Liver (tissue), 9 donors: Measurements from ENCODE around the gene AATK. TPM values are rescaled to one million over a fixed set of nuclear protein-coding genes. Genes with fewer than 3 reads are reported as not detected.

Experiments
- DNase-seq: peaks from one replicate; pipeline ENCODE4 v3.0.0-alpha.2; 2017; ENCODE audit warnings: low spot score
- H3K27ac ChIP-seq, 2 donors: one replicate each; pipeline ENCODE4 v1.7.0; 2013; ENCODE audit warnings: inconsistent platforms in 2 of 2, low read length in 2 of 2, control low read depth in 1 of 2, low read depth in 1 of 2, mild to moderate bottlenecking in 1 of 2
- H3K27me3 ChIP-seq, 4 donors: one replicate each; pipeline versions ENCODE4 v1.6.1 to v1.7.0; 2013; ENCODE audit warnings: low read length in 3 of 4, inconsistent platforms in 1 of 4, mild to moderate bottlenecking in 1 of 4, moderate library complexity in 1 of 4; ENCODE audit not compliant: control insufficient read depth in 4 of 4, insufficient read depth in 4 of 4
- H3K36me3 ChIP-seq, 4 donors: one replicate each; pipeline versions ENCODE4 v1.6.1 to v1.7.0; 2013; ENCODE audit warnings: low read length in 3 of 4, mild to moderate bottlenecking in 3 of 4, low read depth in 1 of 4, moderate library complexity in 1 of 4; ENCODE audit not compliant: control insufficient read depth in 4 of 4, insufficient read depth in 3 of 4
- H3K4me1 ChIP-seq, 4 donors: one replicate each; pipeline versions ENCODE4 v1.6.1 to v1.7.0; 2013; ENCODE audit warnings: low read length in 3 of 4, mild to moderate bottlenecking in 3 of 4, moderate library complexity in 1 of 4; ENCODE audit not compliant: control insufficient read depth in 4 of 4, insufficient read depth in 4 of 4
- H3K4me3 ChIP-seq, 3 donors: one replicate each; pipeline versions ENCODE4 v1.6.1 to v1.7.0; 2013; ENCODE audit warnings: low read length in 3 of 3, control low read depth in 1 of 3, low read depth in 1 of 3, mild to moderate bottlenecking in 1 of 3
- H3K9ac ChIP-seq, 2 donors: one replicate each; pipeline ENCODE4 v1.7.0; 2013; ENCODE audit warnings: low read length in 2 of 2, mild to moderate bottlenecking in 2 of 2, moderate library complexity in 2 of 2, control low read depth in 1 of 2, low read depth in 1 of 2
- H3K9me3 ChIP-seq, 4 donors: one replicate each; pipeline versions ENCODE4 v1.6.1 to v1.7.0; 2013; ENCODE audit warnings: low read length in 3 of 4; ENCODE audit not compliant: control insufficient read depth in 4 of 4
- FOXA1 ChIP-seq: IDR thresholded peaks from 2 replicates; pipeline ENCODE4 v1.6.1; 2016; ENCODE audit warnings: antibody characterized with exemption
- FOXA2 ChIP-seq: IDR thresholded peaks from 2 replicates; pipeline ENCODE4 v1.6.1; 2016; ENCODE audit warnings: antibody characterized with exemption
- GABPA ChIP-seq, 2 donors: IDR thresholded peaks in 1 of 2; conservative IDR thresholded peaks in 1 of 2; 2 replicates each; pipeline ENCODE4 v1.6.1; 2016; ENCODE audit warnings: antibody characterized with exemption in 2 of 2, mild to moderate bottlenecking in 1 of 2, moderate library complexity in 1 of 2
- HNF4A ChIP-seq, 2 donors: conservative IDR thresholded peaks; 2 replicates each; pipeline ENCODE4 v1.6.1; 2016; ENCODE audit warnings: antibody characterized with exemption in 2 of 2, mild to moderate bottlenecking in 2 of 2
- HNF4G ChIP-seq: IDR thresholded peaks from 2 replicates; pipeline ENCODE4 v1.6.1; 2016; ENCODE audit warnings: antibody characterized with exemption
- JUND ChIP-seq, 2 donors: IDR thresholded peaks; 2 replicates each; pipeline ENCODE4 v1.6.1; 2016; ENCODE audit warnings: antibody characterized with exemption in 2 of 2
- NR2F2 ChIP-seq: IDR thresholded peaks from 2 replicates; pipeline ENCODE4 v1.6.1; 2016; ENCODE audit warnings: antibody characterized with exemption
- RAD21 ChIP-seq, 2 donors: IDR thresholded peaks; 2 replicates each; pipeline ENCODE4 v1.6.1; 2016; ENCODE audit warnings: antibody characterized with exemption in 2 of 2, mild to moderate bottlenecking in 2 of 2
- RXRA ChIP-seq, 2 donors: IDR thresholded peaks; 2 replicates each; pipeline ENCODE4 v1.6.1; 2017 to 2018; ENCODE audit warnings: antibody characterized with exemption in 2 of 2, mild to moderate bottlenecking in 1 of 2
- SP1 ChIP-seq: IDR thresholded peaks from 2 replicates; pipeline ENCODE4 v1.6.1; 2018; ENCODE audit warnings: antibody characterized with exemption, mild to moderate bottlenecking
- TAF1 ChIP-seq: conservative IDR thresholded peaks from 2 replicates; pipeline ENCODE4 v1.6.1; 2016; ENCODE audit warnings: antibody characterized with exemption, mild to moderate bottlenecking
- YY1 ChIP-seq: IDR thresholded peaks from 2 replicates; pipeline ENCODE4 v1.6.1; 2016; ENCODE audit warnings: antibody characterized with exemption, mild to moderate bottlenecking
- WGBS: extraction: QIAGEN DNeasy Blood & Tissue Kit; methylation state at CpG from one replicate; pipeline ENCODE4 v1.1.7; 2013; 5-methylcytosine and 5-hydroxymethylcytosine counted together
- polyA plus RNA-seq, 2 donors: library from polyadenylated mRNA; stranded (reverse) in 1 of 2; unstranded in 1 of 2; fragments of 200-250 nt in 1 of 2; fragments of >200 nt in 1 of 2; fragmentation: Nextera tagmentation in 1 of 2; extraction: Ambion mirVana in 1 of 2; gene quantifications; one replicate each; pipeline versions ENCODE4 v1.2.1 to v1.2.3, GENCODE V29; 2013 to 2015
- total RNA-seq, 2 donors: library from RNA; depleted of rRNA; stranded (reverse); fragments of >200 nt; gene quantifications; one replicate each; pipeline ENCODE4 v1.2.3, GENCODE V29; 2014
- TF ChIP-seq, protein P1 (sequence below): IDR thresholded peaks from 2 replicates; pipeline ENCODE4 v1.6.1; 2016; ENCODE audit warnings: antibody characterized with exemption
- TF ChIP-seq, protein P2 (sequence below): IDR thresholded peaks from 2 replicates; pipeline ENCODE4 v1.6.1; 2016; ENCODE audit warnings: antibody characterized with exemption
- TF ChIP-seq, protein P3 (sequence below): IDR thresholded peaks from 2 replicates; pipeline ENCODE4 v1.6.1; 2016; ENCODE audit warnings: antibody characterized with exemption
- TF ChIP-seq, protein P4 (sequence below): IDR thresholded peaks from 2 replicates; pipeline ENCODE4 v1.6.1; 2016; ENCODE audit warnings: antibody characterized with exemption, mild to moderate bottlenecking
- TF ChIP-seq, protein P5 (sequence below): fragments of 150-350 bp; IDR thresholded peaks from 2 replicates; pipeline ENCODE4 v1.5.1; 2017; ENCODE audit warnings: improper control_type of control experiment, low read depth, low read length; ENCODE audit not compliant: missing input control
- donor health status: healthy.
- donor health status: healthy.
- donor health status: healthy.
- donor health status: healthy.
- donor health status: healthy.

The AATK gene
- total and polyA plus RNA-seq, 4 donors = 0.24 to 2.3 (median 0.62) TPM

DNA sequence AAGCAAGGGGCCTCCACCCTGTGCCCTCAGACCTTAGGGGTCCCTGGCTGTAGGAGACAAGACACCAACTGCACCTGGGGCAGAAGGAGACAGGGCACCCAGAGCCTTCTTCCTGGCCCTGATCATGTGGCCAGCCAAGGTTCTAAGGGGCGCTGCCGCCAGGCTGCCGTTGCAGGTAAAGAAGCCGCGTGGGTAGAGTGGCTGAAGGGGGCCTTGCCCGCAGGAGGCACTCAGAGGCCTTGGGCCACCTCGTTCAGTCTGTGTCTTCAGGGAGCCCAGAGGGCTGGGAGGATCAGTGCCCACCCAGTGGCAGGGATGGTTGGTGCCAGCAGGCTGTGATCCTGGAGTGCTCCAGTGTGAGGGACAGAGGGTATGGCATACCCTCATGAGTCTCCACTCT is 1.6 kb upstream of the AATK start:
- WGBS = 96% methylated on average over 7 of the region's 7 CpGs
- DNase-seq = no peak

DNA sequence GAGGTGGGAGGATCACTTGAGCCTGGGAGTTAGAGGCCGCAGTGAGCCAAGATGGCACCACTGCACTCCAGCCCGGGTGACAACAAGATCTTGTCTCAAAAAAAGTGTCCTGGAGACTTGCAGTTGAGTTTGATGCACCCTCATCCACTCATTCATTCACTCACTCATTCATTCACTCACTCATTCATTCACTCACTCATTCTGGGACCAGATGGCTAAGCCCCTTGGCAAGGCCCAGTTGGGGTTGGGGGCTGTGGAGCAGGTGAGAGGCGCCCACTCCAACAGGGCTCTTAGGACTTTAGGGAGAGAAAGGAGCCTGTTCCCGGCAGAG is 1.1 kb upstream of the AATK start:
- TF ChIP-seq GABPA (IDR thresholded peaks at IDR 0.05 in 1 of 2, conservative IDR thresholded peaks at IDR 0.05 in 1 of 2) = no peak
- TF ChIP-seq, protein P1, sequence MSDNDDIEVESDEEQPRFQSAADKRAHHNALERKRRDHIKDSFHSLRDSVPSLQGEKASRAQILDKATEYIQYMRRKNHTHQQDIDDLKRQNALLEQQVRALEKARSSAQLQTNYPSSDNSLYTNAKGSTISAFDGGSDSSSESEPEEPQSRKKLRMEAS = no peak
- no peak for TF ChIP-seq HNF4A (conservative IDR thresholded peaks at IDR 0.05)
- TF ChIP-seq, protein P2, sequence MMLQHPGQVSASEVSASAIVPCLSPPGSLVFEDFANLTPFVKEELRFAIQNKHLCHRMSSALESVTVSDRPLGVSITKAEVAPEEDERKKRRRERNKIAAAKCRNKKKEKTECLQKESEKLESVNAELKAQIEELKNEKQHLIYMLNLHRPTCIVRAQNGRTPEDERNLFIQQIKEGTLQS = no peak
- TF ChIP-seq NR2F2 = no peak
- TF ChIP-seq HNF4G = no peak
- TF ChIP-seq FOXA2 = no peak
- no peak for TF ChIP-seq JUND (IDR thresholded peaks at IDR 0.05)
- TF ChIP-seq SP1 = no peak
- TF ChIP-seq, protein P3, sequence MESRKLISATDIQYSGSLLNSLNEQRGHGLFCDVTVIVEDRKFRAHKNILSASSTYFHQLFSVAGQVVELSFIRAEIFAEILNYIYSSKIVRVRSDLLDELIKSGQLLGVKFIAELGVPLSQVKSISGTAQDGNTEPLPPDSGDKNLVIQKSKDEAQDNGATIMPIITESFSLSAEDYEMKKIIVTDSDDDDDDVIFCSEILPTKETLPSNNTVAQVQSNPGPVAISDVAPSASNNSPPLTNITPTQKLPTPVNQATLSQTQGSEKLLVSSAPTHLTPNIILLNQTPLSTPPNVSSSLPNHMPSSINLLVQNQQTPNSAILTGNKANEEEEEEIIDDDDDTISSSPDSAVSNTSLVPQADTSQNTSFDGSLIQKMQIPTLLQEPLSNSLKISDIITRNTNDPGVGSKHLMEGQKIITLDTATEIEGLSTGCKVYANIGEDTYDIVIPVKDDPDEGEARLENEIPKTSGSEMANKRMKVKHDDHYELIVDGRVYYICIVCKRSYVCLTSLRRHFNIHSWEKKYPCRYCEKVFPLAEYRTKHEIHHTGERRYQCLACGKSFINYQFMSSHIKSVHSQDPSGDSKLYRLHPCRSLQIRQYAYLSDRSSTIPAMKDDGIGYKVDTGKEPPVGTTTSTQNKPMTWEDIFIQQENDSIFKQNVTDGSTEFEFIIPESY = no peak
- TF ChIP-seq, protein P4, sequence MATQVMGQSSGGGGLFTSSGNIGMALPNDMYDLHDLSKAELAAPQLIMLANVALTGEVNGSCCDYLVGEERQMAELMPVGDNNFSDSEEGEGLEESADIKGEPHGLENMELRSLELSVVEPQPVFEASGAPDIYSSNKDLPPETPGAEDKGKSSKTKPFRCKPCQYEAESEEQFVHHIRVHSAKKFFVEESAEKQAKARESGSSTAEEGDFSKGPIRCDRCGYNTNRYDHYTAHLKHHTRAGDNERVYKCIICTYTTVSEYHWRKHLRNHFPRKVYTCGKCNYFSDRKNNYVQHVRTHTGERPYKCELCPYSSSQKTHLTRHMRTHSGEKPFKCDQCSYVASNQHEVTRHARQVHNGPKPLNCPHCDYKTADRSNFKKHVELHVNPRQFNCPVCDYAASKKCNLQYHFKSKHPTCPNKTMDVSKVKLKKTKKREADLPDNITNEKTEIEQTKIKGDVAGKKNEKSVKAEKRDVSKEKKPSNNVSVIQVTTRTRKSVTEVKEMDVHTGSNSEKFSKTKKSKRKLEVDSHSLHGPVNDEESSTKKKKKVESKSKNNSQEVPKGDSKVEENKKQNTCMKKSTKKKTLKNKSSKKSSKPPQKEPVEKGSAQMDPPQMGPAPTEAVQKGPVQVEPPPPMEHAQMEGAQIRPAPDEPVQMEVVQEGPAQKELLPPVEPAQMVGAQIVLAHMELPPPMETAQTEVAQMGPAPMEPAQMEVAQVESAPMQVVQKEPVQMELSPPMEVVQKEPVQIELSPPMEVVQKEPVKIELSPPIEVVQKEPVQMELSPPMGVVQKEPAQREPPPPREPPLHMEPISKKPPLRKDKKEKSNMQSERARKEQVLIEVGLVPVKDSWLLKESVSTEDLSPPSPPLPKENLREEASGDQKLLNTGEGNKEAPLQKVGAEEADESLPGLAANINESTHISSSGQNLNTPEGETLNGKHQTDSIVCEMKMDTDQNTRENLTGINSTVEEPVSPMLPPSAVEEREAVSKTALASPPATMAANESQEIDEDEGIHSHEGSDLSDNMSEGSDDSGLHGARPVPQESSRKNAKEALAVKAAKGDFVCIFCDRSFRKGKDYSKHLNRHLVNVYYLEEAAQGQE = no peak
- Histone ChIP-seq H3K9ac (no peak overlapping the region), H3K36me3 (no peaks in the 10 kb centered on the region), H3K9me3 (no peaks in the 10 kb centered on the region), H3K4me3 (no peak overlapping the region), H3K4me1 (peaks cover 0 to 10% (median 2%) of the 10 kb centered on the region in 4 donors), H3K27me3 (no peaks in the 10 kb centered on the region), H3K27ac (no peak overlapping the region)
- DNase-seq = no peak
- WGBS = 98% methylated on average over 4 of the region's 4 CpGs

More for the DNA sequence above, 1.6 kb upstream of the AATK start:
- Histone ChIP-seq H3K9ac (no peak overlapping the region), H3K27me3 (no peaks in the 10 kb centered on the region), H3K4me1 (peaks cover 0 to 10% (median 2%) of the 10 kb centered on the region in 4 donors), H3K27ac (no peak overlapping the region), H3K36me3 (no peaks in the 10 kb centered on the region), H3K4me3 (no peak overlapping the region), H3K9me3 (no peaks in the 10 kb centered on the region)
- TF ChIP-seq RXRA (IDR thresholded peaks at IDR 0.05) (no peak), RAD21 (IDR thresholded peaks at IDR 0.05) (no peak), FOXA2 (no peak), JUND (IDR thresholded peaks at IDR 0.05) (no peak), TAF1 (no peak), HNF4A (conservative IDR thresholded peaks at IDR 0.05) (no peak), GABPA (IDR thresholded peaks at IDR 0.05 in 1 of 2, conservative IDR thresholded peaks at IDR 0.05 in 1 of 2) (no peak), YY1 (no peak), FOXA1 (no peak)
- TF ChIP-seq, protein P5, sequence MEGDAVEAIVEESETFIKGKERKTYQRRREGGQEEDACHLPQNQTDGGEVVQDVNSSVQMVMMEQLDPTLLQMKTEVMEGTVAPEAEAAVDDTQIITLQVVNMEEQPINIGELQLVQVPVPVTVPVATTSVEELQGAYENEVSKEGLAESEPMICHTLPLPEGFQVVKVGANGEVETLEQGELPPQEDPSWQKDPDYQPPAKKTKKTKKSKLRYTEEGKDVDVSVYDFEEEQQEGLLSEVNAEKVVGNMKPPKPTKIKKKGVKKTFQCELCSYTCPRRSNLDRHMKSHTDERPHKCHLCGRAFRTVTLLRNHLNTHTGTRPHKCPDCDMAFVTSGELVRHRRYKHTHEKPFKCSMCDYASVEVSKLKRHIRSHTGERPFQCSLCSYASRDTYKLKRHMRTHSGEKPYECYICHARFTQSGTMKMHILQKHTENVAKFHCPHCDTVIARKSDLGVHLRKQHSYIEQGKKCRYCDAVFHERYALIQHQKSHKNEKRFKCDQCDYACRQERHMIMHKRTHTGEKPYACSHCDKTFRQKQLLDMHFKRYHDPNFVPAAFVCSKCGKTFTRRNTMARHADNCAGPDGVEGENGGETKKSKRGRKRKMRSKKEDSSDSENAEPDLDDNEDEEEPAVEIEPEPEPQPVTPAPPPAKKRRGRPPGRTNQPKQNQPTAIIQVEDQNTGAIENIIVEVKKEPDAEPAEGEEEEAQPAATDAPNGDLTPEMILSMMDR = no peak
- TF ChIP-seq, protein P1 = no peak
- TF ChIP-seq, protein P2 = no peak
- TF ChIP-seq, protein P4 = no peak
